AG08396 (cell line): ENCODE measurements around the gene APBB2.

ENCODE experiments used
- DNase-seq: peaks from one replicate; pipeline ENCODE4 v3.0.0; 2012; ENCODE audit warnings: low spot score, mixed read lengths

APBB2 gene

DNA sequence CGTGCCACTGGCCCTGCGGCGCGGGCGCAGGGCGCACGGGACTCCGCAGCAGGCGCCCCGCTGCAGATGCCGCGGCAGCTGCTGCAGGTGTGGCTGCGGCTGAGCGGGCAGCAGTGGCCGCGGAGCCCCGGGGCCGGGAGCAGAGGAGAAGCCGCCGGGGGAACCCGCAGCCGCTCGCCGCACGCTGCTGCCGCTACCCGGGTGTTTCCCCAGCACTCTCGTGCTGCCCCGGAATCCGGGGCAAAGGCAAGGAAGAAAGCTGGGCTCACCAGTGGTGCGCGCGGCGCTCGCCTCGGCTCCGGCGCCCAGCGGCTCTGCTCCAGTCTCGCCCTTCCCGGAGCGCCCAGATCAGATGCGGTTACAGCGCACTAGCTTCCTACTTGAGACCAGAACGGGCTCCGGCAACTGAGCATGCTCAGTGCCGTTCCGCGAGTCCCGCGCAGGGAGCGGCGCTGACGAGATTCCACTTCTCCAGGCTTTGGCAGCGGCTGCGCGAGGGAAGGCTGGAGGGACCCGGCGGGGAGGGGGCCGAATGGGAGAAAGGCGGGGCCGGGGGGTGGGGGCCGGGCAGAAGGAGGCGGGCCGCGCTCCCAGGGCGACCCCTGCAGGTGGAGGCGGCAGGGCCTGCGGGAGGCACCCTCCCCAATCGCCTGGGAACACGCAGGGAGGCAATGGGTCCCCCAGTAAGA is at the start of gene APBB2:
APBB2 (minus strand) TSS at position 407 of the 689 bp plus-strand sequence. CDS start 181,288 bp downstream, outside the sequence.
- peak; percentile 97 for DNase-seq

DNA sequence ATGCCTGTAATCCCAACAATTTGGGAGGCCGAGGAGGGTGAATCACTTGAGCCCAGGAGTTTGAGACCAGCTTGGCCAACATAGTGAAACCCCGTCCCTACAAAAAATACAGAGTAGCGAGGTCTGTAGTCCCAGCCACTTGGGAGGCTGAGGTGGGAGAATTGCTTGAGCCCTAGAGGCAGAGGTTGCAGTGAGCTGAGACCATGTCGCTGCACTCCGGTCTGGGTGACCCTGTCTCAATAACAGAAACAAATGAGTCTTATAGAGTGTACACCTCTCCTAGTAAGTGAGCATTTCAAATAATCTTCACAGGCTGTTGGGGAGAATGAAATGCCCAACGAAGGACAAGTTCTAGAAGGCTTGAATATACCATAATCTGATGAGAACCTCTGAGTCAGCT is 47.9 kb upstream of the APBB2 start:
- no peak for DNase-seq

DNA sequence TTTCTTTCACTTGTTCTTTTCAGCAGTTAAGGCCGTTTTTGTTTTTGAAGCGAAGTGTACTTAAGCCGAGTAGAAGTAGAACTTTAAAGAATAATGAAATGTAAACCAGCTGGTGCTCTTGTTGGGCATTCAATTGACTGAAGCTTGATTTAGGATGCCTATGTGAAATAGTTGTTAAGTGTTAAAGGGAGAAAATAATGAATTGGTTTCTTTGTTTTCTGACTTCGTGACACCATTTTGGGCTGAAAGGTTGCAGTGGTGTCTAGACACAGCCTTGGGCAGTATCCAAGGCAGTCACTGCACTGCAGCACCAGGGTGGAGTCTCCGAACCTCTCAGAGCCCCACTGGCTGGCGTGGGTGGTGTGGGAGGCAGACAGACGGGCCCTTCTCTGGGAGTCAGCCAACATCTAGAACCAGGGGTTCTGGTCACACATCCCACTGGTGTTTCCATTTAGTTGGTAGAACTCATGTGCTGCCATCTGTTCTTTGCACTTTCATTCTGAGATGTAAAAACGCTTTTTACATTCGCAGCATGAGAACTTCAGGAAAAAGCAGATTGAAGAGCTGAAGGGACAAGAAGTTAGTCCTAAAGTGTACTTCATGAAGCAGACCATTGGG is 45.9 kb upstream of the APBB2 start:
- no peak for DNase-seq

DNA sequence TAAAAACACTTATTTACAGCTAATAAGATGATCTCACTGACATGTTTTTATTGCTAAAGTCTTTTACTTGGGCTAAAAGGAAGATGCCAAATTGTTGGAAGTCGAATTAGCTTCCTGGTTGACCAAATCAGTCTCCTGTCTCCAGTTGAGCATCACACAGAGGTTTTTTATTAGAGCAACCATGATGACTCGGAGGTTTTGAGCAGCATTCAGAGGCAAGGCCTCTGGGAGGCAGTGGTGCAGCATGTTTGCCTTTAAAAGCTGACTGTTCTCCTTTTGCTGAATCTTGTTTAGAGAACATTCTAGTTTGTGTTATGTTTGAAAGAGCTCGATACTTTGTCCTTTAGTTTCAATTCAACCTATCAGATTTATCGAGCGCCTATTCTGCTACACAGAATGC is 44.4 kb upstream of the APBB2 start:
- DNase-seq, result peak; percentile 67

DNA sequence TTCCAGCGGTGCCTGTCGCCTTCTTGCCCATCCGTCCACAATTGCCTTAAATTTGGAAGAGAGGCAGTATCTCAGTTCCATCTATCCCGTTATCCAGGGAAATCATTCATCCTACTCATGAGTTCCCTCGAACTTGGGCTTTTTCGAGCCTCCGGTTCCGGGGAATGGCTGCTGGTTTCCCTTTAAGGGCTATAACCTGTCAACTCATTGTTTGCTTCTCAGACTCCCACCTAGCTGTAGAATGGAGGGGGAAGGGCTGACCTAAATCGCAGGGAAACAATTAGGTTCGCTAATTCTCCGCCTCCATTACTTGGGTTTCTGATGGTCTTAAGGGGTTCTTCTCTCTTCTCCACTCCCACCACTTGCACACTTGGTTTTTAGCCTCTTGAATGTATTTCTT is 43.6 kb upstream of the APBB2 start:
- DNase-seq, result no peak

DNA sequence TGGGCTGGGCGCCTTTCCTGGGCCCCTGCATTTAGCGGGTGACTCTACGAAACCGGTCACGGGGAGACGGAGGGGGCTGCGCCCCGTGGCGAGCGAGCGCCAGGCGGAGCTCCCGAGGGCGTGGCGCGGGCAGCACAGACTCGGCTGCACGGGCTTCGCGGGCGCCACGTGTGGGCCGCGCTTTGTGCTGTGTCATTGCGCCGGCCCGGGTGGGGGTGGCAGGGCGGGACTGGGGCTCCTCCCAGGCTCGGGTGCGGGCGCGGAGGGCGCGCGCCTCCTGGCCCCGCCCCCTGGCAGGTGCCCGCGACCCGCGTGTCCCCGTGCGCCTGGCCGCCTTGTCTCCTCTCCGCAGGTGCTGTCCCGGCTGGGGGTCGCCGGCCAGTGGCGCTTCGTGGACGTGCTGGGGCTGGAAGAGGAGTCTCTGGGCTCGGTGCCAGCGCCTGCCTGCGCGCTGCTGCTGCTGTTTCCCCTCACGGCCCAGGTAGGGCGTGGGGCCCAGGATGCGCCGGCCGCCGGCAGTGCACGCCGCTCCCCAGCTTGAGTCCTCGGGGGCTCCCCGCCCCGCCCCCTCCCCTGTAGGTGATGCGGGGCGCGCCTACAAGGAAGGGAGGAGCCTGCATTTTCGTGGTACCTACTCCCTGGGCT is 43.0 kb upstream of the APBB2 start:
- DNase-seq, result peak; percentile 81

DNA sequence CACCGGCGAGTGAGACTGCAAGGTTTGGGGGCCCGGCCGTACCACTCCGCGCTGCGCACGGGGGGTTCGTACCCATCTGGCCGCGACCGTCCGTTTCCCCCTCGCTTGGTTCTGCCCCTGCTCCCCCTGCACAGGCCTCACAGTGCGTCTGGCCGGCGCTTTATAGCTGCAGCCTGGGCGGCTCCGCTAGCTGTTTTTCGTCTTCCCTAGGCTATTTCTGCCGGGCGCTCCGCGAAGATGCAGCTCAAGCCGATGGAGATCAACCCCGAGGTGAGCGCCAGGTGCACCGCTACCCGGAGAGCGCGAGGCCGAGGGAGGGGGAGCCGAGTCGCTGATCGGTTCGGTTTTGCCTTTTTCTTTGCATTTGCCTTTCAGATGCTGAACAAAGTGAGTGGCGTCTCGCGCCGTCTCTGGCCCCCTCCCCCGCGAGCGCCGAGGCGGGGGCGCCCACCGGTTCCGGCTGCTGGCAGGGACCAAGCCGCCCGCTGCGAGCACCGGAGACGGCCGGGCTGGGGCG is 42.5 kb upstream of the APBB2 start, which contains the start of gene UCHL1:
UCHL1 (plus strand) TSS at position 189 of the 517 bp plus-strand sequence; CDS start at position 238, 49 bp downstream.
- DNase-seq, result peak; percentile 73

DNA sequence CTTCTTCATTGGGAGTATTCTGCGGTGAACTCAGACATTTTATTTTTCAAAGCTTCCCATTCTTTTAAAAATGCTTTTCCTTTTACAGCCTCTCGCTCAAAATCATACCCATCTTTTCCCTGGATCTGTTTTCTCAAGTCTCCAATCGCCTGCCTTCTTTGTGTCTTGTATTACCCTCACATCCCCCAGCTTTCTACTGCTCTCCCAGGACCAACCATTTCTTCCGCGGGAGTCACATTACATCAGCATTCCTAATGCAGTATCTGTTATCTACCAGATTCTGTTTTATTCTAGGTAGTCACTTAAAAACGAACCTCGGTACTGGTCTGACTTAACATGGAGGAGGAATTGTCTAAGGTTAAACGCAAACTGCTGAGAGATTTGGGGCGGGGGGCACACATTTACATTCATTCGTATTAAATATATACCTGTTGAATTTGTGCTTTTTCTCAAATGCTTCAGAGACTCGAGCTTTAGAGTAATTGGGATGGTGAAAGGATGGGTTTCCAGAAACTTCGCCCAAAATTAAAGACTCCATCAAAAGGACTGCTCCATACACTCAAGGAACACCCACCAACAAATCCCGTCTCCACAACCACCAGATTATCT is 41.9 kb upstream of the APBB2 start:
- DNase-seq, result peak; percentile 12

DNA sequence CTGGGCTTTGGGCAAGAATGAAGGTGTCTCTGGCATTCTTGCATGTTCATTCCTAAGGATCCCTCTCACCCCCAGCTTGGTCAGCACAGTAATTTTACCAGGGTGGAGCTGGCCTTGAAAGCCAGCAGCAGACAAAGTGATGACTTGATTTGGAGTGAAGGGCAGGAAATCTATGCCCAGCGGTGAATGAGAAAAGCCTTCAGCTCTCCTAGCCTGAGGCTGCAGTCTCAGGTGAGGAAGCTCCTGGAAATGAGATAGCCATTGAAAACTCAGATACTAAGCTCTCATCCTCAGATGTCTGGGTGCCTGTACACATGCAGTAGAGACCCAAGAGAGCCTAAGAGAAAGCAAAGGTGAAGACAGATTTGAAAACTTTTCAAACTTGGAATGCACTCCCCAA is 31.6 kb upstream of the APBB2 start:
- DNase-seq, result no peak

DNA sequence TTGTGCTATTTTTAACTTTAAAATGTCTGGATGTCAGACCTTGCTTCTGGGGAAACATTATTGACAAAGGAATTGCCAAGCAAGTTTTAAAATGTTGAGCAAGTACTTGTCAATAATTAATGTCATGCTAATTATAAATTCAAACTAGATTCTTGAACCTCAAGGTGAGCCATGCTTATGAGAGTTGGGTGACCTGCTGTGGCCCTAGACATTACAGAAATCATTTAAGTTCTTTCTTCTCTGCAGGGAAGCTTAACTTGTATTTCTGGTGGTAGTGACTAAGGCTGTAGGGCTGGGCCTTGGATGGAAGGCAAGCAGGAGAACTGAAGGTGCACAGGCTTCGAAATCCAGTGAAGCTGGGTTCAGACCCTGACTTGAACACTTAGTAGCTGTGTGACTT is 27.6 kb upstream of the APBB2 start:
- no peak for DNase-seq

DNA sequence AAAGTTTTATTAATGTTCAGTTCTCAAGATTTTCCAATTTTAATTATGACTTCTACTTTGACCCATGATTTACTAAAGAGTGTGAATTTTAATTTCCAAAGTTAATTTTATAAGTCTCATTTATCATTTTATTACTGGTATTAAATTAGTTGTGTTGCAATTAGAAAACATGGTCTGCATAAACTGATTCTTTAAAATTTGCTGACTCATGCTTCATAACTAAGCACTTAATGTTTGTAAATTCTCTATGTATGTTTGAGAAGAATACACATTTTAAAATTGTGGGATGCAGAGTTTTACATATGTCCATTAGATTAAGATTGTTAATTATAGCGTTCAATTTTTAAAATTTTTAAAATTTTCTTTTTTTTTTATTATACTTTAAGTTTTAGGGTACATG is 22.2 kb upstream of the APBB2 start:
- DNase-seq, result no peak

DNA sequence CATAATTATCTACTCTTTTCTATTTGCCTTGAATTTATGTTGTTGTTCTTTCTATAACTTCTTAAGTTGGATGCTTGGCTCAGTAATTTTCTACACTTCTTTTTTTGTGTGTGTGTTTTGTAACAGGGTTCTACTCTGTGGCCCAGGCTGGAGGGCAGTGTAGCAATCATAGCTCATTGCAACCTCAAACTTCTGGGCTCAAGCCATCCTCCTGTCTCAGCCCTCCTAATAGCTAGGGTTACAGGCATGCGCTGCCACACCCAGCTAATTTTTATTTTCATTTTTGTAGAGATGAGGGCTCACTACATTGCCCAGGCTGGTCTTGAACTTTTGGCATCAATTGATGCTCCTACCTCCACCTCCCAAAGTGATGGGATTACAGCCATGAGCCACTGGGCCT is 21.7 kb upstream of the APBB2 start:
- no peak for DNase-seq

DNA sequence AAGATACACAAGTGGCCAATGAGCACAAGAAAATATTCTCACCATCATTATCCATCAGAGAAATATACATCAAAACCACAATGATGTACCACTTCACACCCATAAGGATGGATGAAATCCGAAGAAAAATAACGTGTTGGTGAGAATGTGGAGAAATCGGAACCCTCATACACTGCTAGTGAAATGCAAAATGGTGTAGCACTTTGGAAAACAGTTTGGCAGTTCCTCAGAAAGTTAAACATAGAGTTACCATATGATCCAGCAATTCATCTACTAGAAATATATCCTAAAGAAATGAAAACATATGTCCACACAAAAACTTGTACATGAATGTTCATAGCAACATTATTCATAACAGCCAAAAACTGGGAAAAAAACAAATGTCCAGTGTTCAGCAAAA is 18.5 kb upstream of the APBB2 start:
- no peak for DNase-seq

DNA sequence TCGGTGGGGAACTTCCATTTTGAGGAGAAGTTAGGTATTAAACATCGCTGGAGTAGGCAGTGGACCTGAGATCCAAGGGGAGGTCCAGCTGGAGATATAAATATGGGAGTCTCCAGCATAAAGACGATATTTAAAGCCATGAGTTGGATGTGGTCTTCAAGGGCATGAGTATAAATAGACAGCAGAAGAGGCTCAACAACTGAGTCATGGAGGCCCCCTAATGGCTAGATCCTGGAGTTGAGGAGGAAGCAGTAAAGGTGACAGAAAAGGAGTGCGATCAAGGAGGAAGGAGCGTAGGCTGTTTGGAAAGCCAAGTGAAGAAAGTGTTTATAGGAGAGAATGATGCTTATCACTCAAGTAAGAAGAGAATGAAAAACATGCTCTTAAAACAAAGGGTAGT is 18.1 kb upstream of the APBB2 start:
- DNase-seq, result no peak

DNA sequence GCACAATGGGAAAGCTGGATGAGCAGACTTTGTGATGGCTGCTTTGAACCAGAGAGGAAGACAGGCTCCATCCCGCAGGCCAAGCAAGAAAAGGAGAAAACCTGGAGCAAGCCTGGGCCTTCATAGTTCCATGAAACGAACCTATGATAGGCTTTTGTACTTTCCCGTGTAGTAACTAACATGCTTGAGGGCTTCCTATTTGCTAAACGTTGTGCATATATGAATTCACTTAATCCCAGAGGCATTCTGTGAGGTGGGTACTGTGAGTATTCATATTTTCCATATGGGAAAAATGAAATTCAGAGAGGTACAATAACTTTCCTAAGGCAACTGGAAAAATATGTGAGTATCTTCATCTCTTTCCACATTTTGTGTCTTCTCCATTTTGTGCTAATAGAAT is 13.6 kb upstream of the APBB2 start:
- no peak for DNase-seq

DNA sequence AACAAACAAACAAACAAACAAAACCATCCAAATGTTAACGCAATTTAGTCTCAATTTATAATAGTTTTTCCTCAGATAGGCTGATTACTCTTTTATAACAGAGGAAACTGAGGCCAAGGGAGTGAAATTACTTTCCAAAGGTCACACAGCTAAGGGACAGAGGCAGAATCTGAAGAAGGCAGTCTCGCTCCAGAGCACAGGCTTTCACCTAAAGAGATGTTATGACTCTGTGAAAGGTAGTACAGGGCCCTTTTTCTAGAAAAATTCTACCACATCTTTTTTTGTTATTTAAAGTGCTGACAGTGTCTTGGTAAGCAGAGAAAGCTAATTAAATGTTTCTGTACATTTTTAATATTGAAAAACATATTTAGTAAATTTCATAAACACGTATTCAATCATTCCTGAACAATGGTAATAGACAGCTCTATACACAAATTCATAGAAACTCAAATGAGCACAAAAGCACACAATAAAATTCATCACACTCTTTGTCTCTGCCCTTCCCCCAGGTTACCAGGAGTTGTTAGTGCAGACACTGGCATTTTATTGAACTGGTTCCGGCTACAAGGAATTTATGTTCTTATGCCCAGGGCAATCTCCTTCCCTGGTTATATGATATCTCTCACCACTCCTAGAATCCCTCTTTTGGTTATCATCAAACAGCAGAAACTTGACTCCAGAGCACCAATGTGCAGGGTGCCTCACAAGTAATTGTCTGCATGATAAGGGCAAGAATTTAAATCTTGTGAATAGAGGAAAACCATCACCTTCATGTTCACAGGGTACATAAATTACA is 7.7 kb upstream of the APBB2 start:
- DNase-seq, result no peak

DNA sequence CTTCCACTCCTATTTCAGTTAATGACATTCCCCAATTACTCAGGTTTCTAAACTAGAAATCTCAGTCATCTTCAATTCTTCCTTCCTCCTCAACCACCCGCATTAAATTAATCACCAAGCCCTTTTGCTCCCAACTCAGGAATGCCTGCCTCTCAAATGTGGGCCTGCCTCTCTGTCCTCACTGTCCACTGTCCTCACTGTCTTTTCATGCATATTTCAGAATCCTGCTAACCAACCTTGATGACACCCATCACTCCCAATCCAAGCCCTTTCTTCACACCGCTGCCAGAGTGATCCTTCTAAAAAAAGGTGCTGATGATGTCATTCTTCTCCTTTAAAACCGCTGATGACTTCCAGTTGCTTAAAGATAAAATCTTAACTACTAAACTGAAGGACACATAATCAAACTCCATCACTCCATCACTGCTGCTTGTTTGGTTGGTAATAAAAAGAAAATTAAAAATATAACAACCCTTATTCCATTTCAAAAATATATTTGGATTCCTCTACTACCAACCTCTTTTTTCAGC is 5.1 kb upstream of the APBB2 start:
- no peak for DNase-seq

DNA sequence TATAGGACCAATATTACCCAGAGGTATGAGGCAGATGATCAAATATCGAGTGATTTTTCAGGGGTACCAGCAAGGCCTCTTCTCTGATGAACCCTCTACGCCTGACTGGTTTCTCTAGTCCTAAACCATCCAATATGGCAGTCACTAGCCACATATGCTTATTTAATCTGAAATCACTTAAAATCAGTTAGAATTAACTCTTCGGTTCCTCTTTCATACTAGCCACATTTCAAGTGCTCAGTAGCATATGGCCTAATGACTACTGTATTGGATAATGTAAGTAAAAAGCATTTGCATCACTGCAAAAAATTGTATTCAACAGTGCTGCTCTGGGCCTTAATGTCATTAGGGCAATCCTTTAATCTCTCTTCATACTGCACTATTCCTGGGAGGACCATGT is 4.4 kb upstream of the APBB2 start:
- DNase-seq, result no peak

DNA sequence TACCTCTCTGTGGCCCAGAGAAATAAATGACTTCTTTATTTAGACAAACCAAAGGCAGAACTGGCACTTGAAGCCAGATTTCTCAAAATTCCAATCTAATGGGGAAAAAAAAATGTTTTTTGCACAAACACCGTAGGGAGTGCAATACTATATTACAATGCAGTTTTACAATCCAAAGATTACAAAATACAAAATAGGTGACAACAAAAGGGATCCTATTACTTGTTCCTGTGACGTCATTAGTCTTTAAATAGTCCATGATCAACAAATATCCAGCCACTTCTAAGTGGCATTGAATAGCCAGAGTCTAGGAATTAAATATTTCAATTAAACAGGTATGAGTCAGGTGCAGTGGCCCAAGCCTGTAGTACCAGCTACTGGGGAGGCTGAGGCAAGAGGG is 3.0 kb upstream of the APBB2 start:
- DNase-seq, result no peak

DNA sequence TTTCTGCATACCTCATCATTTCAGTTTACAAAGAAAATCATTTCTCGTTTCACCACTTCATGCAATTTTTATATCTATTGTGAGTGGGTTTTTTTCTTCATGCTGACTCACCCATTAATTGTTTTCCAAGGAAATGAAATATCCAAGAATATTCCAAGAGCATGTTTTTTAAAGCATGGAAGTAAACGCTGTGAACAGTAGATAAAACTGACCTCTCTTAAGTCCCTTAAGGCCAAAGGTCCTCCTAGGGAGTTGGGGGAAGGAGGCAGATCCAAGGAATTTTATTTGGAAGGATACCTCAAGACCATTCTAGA is 2.6 kb upstream of the APBB2 start:
- no peak for DNase-seq

DNA sequence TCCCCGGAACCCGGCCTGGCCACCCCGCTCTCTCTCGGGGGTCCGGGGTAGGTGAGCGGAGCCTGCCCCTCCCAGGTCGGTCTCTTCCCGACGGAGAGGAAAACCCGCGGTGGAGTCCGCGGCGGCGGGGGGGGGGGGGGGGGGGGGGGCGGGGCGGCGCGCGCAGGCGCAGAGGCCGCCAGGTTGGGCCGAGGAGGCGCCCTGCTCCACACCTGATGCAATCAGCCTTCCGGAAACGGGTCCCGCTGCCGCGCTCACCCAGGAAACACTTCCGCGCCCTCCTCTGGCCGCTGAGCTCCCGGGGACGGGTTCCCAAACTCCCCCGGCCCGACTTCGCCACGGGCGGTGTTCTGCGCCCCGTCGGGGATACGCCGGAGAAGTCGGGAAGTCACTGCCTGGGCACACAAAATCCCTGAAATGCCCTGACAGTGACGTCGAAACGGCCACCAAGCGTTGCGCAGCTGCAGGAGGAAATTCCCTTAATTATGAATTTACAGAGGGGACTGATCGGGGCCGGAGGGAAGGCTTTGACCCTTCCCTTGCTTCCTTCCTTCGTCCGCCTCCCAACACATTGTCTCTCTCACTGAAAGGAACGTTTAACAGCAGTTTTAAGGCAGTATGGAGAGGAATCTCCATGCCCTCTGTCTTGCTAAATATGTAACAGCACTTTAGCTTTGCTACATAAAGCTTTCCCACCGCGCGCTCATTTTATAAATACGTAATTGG is 2.1 kb upstream of the APBB2 start:
- peak; percentile 91 for DNase-seq
